Mammary epithelial cell (primary cell): Measurements from ENCODE around the gene CDKN1C.

ENCODE experiments used
- EZH2 ChIP-seq: IDR thresholded peaks from 2 replicates; pipeline ENCODE4 v1.6.1; 2012; ENCODE audit warnings: low read length, inconsistent platforms, borderline replicate concordance
- TF ChIP-seq, protein P1 (sequence below), 2 donors: IDR thresholded peaks in 1 of 2; conservative IDR thresholded peaks in 1 of 2; 2 replicates each; pipeline ENCODE4 v1.5.1; 2011 to 2012; ENCODE audit warnings: inconsistent platforms in 2 of 2, low read length in 2 of 2, mild to moderate bottlenecking in 2 of 2, control low read depth in 1 of 2, low read depth in 1 of 2; ENCODE audit not compliant: insufficient read depth in 1 of 2; ENCODE audit errors: extremely low read depth in 1 of 2

GRCh38 chr11:2933375-2934020 lies 47.9 kb upstream of the CDKN1C start:
- TF ChIP-seq, protein P1, sequence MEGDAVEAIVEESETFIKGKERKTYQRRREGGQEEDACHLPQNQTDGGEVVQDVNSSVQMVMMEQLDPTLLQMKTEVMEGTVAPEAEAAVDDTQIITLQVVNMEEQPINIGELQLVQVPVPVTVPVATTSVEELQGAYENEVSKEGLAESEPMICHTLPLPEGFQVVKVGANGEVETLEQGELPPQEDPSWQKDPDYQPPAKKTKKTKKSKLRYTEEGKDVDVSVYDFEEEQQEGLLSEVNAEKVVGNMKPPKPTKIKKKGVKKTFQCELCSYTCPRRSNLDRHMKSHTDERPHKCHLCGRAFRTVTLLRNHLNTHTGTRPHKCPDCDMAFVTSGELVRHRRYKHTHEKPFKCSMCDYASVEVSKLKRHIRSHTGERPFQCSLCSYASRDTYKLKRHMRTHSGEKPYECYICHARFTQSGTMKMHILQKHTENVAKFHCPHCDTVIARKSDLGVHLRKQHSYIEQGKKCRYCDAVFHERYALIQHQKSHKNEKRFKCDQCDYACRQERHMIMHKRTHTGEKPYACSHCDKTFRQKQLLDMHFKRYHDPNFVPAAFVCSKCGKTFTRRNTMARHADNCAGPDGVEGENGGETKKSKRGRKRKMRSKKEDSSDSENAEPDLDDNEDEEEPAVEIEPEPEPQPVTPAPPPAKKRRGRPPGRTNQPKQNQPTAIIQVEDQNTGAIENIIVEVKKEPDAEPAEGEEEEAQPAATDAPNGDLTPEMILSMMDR (conservative IDR thresholded peaks at IDR 0.05 in 1 of 2, IDR thresholded peaks at IDR 0.05 in 1 of 2; ENCODE audit: extremely low read depth in 1 of 2, insufficient read depth in 1 of 2, low read depth in 1 of 2, low read length in 2 of 2): peak in 1 of 2 donors; percentile 4
- TF ChIP-seq EZH2: no peak
